DND-41 (cell line): ENCODE data around the gene APLF.

Experiments used
- CTCF ChIP-seq: IDR thresholded peaks from 2 replicates; pipeline ENCODE4 v1.5.1; 2012; ENCODE audit warnings: borderline replicate concordance, low read length, moderate library complexity, mild to moderate bottlenecking; ENCODE audit not compliant: poor library complexity, severe bottlenecking; ENCODE audit errors: extremely low read depth
- EZH2 ChIP-seq: IDR thresholded peaks from 3 replicates; pipeline ENCODE4 v1.6.1; 2012; ENCODE audit warnings: borderline replicate concordance, low read depth, mild to moderate bottlenecking, moderate library complexity, low read length, inconsistent platforms; ENCODE audit not compliant: severe bottlenecking

DNA sequence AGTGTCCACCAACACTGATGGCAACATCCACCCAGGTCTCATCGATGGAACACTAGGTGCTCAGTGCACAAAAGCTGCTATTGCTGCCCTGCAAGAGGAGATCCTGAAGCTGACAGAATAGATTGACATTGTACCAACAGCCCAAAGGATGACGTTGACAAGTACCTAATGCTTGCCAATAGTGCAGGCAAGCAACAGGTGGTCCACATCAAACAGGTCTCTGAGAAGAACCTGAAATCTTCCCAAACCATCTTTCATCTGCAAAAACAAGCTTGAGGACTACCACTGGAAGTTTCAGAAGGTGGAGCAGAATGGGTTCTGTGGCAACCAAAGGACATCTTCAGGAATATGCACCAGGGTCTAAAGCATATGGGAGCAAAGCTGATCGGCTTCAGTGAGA, 160.2 kb downstream of the APLF start:
- TF ChIP-seq CTCF (no peak), EZH2 (no peak)
